ENCODE results near the gene OGFR. TPM values are rescaled to one million over a fixed set of nuclear protein-coding genes. Genes with fewer than 3 reads are reported as not detected.

OGFR gene
- polyA plus RNA-seq, 4 donors = 23.8 to 36.0 (median 25.0) TPM

DNA sequence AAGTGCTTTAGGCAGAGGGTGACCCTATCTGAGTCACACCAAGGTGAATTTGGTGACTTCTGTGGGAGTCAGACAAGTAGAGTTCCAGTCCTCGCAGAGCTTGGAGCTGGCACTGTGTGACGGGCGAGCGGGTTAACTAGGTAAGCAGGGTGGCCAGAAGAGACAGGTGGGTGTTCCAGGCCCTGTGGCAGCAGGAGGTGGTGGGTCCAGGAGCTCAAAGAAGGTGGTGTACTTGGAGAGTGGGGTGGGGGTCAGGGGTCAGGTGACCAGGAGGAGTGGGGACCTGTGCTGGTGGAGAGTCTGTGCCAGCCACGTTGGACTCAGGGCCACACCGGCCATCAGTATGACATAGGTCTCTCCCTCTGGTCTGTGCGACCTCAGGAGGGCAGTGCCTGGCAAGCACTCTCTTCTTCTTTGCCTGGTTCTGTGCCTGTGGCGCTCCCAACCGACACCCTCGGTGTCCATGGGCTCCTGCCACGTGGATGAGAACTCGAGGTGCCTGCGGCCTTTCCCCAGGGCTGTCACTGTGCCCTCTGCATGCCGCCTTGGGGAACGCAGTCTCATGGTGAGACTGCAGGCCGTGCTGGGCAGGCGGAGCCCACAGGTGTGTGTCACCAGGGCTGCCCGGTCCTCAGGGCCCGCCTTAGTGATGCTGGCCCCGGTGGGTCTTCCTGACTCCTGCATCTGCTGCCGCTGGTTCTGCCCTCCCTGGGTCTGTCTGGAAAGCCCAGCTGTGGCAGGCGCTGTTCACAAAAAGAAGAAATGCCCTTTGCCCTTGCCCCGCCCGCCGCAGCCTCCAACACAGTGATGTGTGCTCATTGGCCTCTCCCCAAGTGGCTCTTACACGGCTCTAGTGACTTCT lies 6.7 kb upstream of the OGFR start:
- DNase-seq (ENCODE audit: low read depth in 4 of 4, low spot score in 3 of 4) = no peak

DNA sequence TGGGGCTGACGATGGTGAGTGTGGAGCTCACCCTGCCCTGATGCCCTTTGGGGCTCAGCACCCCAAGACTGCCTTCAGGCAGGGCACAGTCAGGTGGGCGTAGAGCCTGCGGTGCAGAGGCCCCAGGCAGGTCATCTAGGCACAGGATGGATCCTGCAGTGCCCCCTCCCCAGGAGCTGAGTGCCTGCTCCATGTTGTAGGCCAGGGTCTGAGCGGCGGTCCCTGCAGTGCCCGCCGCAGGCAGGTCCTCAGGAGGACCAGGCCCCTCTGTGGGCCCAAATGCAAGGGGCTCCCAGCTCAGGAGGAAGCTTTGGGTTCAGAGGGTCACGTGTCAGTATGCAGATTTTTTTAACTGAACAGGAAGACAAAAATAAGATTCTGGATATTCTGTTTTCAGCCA lies 5.6 kb upstream of the OGFR start:
- DNase-seq (ENCODE audit: low read depth in 4 of 4, low spot score in 3 of 4) = no peak

DNA sequence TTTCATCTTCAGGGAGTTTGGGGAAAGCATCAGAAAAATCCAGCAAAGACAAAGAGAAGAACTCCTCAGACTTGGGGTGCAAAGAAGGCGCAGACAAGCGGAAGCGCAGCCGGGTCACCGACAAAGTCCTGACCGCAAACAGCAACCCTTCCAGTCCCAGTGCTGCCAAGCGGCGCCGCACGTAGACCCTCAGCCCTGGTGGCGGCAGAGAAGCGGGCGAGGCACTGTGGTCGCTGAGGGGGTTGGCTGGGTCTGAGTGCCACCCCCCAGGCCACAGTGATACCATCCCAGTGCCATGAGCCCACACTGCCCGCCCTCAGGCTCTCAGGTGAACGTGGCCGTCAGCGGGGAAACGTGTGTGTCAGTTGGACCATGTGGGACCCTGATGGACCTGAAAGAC lies 5.2 kb upstream of the OGFR start:
- DNase-seq (ENCODE audit: low read depth in 4 of 4, low spot score in 3 of 4) = no peak

DNA sequence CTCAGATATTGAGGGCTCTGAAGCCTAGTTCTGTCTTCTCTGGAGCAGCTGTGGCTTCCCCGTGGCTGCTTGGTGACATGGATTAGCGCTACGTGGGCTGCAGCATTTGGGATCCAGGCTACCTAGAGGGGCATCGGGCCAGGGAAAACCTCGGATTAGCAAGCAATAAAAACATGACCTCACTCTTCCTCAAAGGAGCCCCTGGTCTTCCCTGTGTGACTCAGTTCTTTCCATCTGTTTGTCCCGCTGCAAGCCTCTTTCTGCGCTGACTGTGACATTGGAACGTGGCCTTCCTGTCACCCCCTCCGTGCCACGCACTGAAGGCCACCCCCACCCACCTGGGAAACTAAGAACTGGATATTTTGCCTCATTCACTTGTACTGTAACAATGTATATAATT lies 4.8 kb upstream of the OGFR start:
- DNase-seq (ENCODE audit: low read depth in 4 of 4, low spot score in 3 of 4) = no peak

DNA sequence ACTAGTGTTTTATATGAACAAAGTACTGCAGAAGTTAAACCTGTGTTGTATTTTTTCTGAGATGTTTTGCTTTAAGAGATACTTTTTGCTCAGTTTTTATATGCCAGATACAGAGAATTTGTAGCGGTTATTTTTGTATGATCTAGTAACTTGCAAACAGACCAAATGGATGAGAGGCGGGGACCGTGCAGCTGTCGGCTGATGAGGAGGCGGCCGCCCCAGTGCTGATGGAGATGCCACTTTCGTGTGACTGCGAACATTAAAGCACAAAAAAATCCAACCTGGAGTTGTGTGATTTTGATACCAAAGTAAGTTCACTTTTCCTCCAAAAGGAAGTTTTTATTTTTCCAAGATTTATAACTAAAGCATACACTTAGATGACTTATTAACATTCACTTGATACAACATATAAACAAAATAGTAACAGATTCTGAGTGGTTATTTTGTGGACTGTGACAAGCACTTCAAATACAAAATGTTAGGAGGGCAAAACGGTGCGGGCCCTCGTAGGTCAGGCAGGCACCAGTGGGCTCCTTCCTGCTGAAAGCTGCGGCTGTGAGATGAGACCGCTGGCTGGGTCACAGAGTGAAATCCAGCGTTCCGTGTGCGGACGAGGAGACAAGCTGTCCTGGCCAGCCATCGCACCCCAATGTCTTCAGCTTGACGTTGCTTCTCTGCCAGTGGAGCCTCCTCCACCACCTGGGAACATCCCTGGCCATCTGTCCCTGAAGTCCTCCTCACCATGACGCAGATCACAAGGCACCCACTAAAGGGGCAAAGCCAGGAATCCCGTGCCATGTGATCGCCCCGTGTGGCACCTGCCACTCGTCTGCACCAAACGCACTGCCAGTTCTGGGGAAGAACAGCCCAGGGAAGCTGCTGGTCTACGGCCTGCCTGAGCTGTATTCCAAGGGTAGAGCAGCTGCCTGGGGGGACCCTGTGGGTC lies 4.0 kb upstream of the OGFR start:
- no peak for DNase-seq (ENCODE audit: low read depth in 4 of 4, low spot score in 3 of 4)

DNA sequence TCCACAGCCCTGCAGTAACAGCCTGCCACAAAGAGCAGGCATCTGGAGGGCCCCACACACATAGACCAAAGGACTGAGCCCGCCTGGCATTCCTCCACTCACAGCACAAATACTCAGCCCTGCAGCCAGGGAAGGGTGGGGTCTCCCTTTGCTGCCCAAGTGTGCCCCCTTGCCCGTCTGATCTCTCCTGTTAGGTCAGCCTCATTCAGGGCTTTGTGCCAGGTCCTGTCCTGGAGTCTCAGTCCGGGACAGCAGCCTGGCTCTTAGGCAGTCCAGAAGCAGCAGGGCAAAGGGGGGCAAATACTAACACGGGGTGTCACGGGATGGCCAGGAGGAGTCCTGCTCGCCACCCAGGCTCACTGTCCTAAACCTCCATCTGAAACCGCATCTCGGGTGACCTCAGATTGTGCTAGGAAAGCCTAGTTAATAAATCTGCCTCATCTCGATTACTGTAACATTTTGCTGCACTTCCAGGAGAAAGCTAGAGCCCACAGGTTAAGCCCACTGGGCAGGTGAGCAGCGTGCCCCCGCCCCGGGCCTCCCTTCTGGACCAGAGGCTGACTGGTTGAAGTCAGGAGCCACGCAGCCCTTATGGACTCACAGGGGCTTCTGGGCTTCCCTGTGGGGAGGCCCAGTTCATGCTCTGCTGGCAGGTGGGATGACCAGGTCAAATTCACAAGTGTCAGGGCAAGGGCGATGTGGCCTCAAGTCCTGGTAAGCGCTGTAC lies 3.2 kb upstream of the OGFR start:
- DNase-seq (ENCODE audit: low read depth in 4 of 4, low spot score in 3 of 4) = no peak

DNA sequence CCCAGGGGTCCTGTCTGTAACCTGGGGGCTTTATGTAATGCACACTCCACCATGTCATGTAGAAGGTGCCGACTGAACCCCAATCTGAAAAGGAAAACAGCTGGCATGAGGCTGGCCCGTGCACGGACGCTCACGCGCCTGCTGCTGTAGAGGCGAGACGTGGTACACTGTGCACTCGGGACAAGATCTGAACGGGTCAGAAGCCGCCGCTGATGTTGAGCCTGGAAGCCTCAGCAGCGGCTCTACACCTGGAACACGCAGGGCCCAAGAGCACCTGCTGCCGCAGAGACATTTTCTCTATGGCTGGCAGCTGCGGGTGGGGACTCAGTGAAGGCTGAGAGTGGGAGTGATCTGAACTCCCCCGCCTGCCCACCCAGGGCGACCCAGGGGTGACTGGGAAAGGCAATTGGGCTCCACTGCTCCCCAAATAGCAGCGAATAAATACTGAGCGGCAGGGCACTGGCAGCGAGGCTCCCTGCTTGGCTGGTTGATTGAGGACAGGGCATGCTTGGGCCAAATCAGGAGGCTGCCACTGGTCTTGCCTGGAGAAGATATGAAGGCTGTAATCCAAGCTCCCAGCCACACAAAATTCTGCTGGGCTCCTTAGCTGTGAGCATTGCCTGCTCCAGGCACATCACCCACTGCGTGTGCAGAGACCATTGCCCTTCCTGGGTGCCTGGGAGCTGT lies 2.5 kb upstream of the OGFR start:
- DNase-seq (ENCODE audit: low read depth in 4 of 4, low spot score in 3 of 4) = no peak

DNA sequence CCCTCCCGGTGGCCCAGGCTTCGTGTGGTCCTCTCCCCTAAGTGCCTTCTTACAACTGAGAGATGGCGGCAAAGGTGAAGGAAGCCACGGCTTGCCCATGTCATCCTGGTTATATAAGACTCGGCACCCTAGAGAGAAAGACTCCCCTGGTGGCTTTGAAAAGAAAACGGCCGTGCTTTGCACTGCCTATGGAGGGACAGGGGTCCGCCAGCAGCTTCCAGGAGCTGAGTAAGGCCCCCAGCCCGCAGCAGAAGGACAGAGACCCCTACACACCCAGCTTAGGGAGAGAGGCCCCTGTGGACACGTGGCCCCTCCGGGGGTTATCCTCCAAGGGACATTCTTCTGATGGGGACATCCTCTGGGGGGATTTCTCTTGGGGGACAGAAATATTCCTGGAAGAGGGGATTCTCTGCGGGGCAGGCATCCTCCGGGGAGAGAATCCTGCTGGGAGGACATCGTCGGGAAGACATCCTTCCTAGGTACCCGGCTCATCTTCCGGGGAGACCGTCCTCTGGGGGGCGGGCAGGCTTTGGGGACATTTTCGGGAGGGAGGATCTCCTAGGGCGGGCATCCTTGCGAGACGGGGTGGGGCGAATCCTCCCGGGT lies 511 bp upstream of the OGFR start:
- DNase-seq (ENCODE audit: low read depth in 4 of 4, low spot score in 3 of 4) = no peak

DNA sequence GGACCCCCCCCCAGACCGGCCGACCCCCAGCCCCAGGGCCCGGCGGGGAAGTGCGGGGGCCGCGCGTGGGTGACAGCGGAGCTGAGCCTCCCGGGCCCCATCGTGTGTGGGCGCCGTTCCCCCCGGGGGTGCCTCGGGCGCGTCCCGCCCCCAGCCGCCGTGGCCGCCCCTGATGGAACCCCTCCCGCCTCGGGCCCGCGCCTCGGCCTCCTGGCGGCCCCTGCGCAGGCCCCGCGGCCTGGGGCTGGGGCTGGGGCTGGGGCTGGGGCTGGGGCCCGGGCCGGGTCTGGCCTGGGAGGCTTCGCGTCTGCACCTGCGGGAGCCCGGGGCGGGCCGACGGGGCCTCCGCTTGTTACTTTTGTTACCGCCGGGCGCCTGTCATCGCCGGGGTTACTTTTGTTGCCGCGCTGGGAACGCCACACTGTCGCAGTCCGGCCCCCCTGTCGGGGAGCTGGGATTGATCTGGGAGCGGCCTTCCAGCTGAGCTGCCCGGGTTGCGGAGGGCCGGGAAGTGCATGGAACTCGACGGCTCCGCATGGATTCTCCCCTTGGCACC lies 598 bp downstream of the OGFR start:
- DNase-seq (ENCODE audit: low read depth in 4 of 4, low spot score in 3 of 4) = no peak

DNA sequence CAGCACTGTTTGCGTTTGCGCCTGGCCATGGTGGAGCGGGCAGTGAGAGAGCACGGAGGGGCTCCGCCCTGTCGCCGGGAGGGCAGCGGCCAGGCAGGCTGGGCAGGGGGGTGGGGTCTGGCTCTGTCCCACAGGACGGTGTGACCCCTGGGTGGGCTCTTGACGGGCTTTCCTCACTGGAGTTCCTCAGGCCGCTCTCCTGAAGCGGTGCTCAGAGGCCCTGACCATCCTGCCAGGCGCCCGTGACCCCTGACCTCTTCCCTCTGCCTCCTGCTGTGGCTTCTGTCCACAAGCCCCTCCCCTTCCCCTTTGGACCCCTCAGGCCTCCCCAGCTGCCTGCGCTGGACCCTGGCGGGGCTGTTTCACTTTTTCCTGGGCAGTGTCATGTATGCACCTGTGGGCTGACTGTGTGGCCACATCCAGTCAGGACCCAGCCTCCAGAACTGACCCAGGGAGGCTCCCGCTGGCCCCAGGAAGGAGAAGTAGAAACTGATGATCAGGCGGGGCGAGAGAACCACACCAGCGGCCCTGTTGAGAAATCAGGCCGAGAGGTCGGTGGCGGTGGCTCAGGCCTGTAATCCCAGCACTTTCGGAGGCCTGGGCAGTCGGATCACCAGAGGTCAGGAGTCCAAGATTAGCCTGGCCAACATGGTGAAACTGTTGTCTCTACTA lies 1.2 kb downstream of the OGFR start:
- no peak for DNase-seq (ENCODE audit: low read depth in 4 of 4, low spot score in 3 of 4)

DNA sequence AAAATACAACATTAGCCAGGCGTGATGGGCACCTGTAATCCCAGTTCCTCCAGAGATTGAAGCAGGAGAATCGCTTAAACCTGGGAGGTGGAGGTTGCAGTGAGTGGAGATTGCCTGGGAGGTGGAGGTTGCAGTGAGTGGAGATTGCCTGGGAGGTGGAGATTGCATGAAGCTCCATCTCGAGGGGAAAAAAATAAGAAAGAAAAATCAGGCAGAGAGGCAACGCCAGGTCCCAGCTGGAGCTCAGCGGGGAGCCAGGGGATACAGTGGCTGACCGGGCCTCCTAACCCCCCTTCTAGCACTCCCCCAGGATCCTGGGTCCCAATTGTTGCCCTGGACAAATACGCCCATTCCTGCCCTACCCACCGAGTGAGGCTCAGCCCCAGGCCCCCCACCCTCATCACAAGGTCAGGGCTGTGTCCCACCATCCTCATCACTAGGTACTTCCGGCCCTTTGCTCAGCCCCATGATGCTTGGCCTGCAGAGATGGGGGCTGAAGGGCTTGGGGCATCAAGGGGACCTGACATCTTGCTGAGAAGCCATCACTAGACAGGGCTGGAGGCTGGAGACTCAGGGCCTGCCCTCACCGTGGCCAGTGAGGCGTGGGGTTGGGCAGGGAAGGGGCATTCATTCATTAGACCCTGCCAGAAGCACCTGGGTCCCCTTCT lies 1.9 kb downstream of the OGFR start:
- DNase-seq (ENCODE audit: low read depth in 4 of 4, low spot score in 3 of 4) = no peak

DNA sequence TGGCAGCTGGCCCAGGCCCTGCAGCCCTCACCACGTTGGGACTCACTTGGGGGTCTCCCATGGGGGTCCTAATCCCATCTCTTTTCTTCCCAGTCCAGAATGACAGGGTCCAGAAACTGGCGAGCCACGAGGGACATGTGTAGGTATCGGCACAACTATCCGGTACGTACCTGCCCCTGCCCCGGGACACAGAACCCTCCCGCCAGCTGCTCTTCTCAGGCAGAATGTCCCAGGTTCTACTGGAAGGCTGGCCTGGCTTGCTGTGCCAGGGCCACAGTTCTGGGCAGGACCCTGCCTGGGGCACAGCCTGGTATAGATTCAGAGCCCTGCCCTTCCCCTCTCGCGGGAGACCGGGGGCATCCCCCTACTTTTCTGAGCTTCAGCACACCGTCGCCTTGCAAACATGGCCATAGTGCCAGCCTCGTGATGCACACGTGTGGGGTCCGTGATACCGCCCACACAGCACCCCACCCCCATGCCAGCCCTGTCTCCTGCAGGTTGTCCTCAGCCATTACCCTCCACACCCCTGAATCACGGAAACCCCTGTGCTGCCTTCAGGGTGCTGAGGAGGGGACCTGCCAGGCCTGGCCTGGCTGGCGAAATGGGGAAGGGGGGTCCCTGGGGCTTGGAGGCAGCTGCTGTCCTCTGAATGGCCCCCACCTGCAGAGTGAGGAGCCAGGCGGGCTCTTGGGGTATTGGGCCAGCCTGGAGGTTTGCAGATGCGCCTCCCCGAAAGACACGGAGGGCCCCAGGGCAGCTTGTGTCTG lies 3.0 kb downstream of the OGFR start:
- DNase-seq (ENCODE audit: low read depth in 4 of 4, low spot score in 3 of 4) = no peak

DNA sequence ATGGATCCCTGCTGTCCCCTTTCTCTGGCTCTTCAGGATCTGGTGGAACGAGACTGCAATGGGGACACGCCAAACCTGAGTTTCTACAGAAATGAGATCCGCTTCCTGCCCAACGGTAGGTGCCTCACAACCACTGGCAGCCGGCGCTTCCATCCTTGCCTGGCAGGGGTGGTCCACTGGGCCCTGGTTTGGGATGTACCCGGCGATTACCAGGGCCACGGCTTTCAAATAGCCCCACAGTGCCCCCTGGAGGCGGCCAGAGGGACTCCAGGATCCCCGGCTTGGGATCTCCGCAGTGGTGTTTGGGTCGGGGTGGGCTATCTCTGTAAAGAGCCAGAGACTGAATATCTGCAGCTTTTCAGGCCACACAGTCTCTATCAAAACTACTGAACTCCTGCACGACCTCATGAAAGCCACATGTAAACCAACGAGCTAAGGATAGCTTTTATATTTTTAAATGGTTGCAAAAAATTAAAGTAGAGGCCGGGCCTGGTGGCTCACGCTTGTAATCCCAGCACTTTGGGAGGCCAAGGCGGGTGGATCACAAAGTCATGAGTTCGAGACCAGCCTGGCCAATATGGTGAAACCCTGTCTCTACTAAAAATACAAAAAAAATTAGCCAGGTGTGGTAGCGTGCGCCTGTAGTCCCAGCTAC lies 3.7 kb downstream of the OGFR start:
- DNase-seq (ENCODE audit: low read depth in 4 of 4, low spot score in 3 of 4) = no peak

DNA sequence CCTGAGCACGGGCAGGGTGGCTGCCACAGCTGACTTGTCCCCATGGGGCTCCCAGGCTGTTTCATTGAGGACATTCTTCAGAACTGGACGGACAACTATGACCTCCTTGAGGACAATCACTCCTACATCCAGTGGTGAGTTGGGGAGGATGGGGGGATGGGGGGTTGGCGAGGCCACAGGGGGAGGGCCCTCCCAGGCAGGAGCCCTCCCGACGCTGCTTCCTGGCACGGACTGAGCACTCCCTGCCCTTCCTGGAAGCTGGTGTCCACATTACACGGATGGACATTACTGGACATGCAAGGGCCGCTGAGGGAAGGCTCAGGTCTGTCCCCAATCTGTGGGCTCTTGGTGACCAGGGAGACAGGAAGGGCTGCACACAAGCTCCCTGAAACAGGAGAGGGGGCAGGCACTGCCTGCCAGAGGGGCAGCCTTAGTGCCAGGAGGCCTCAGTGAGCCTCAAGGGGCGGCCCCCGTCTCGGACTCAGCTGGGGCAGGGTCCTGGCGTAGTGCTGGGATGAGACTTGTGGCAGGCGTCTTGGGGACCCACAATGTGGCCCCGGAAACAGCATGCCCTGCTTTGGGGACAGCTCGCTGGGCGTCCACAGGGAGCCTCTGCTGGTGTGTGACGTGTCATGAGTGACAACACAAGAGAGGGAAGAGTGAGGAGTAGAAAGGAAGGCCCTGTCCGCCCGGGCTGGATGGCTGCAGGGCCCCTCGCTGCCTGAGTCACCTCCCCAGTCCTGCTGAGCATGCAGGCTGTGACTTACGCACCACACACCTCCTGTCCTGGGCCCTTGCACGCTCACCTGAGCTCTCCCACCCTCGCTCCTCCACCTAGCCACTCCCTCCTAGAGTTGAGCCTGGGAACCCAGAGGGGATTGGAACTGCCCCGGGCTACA lies 5.1 kb downstream of the OGFR start:
- no peak for DNase-seq (ENCODE audit: low read depth in 4 of 4, low spot score in 3 of 4)

DNA sequence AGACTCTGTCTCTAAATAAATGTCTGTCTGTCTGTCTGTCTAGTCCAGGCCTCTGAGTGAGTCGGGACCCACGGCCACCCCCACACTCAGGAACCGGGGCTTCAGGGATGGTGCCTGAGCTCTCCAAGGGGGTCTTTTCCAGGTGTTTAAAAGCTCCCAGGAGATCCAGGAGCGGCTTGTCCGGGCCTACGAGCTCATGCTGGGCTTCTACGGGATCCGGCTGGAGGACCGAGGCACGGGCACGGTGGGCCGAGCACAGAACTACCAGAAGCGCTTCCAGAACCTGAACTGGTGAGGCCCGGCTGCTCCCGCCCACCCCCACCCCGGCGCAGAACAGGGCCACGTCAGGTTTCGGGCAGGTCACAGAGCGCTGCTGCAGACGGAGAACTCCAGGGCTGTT lies 6.7 kb downstream of the OGFR start:
- DNase-seq (ENCODE audit: low read depth in 4 of 4, low spot score in 3 of 4) = no peak

DNA sequence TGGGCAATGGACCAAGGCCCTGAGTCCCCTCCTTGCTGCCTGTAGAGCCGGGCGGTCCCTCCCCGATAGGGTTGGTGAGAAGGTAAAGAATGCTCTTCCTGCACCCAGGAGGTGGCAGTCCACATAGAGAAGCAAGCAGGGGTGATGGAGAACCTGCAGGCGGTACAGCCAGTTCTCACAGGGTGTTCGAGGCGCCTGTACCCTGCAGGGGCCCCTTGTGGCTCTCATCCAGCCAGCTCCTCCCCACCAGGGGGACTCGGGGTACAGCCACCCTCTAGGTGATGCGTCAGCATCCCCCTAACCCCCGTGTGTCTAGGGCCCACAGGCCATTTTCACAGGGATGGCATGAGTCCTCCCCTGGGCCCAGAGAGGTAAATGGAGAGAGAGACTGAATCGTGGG lies 7.1 kb downstream of the OGFR start:
- DNase-seq (ENCODE audit: low read depth in 4 of 4, low spot score in 3 of 4) = no peak
